Stimulated activated CD4-positive, alpha-beta T cell treated with anti-CD3 and anti-CD28 coated beads, Interleukin-4, amount 100 ng/mL, for 4 hours (primary cell): ENCODE data around the gene RAP2A.

Experiments
- DNase-seq, 2 experiments: peaks; one replicate each; pipeline ENCODE4 v3.0.0-alpha.2; 2020

The RAP2A gene

DNA sequence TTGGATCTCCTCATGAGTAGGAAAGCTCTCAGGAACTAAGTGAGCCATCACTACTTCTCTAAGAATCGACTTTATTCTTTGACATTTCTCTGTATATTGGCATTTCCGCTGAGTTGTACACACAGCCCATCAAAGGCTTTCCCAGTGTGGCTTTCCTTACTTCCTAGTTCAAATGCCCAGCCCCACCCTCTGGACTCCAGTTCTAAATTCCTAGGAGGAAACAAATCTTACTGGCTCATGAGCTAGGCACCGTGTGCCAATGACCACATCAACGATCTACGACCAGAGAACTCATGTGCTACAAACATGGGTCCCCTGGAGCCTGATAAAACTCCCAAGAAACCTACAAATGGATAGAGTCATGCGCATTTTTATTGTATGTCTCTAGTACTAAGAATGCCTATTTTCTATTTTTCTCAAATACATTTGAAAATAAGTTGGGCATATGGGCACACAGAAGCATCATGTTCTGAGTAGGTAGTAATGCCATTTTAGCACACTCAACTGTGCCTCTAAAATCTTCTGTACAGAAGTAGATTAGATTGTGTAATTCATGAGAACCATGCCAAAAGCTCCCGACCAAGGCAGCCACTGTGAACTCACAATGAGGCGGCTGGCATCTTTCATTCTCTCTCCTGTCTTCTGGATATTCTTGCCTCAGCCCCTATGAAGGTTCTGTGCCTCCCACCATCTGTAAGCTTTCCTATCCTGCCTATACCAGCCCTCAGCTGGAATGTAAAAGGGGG, 10.5 kb upstream of the RAP2A start:
- no peak for DNase-seq

DNA sequence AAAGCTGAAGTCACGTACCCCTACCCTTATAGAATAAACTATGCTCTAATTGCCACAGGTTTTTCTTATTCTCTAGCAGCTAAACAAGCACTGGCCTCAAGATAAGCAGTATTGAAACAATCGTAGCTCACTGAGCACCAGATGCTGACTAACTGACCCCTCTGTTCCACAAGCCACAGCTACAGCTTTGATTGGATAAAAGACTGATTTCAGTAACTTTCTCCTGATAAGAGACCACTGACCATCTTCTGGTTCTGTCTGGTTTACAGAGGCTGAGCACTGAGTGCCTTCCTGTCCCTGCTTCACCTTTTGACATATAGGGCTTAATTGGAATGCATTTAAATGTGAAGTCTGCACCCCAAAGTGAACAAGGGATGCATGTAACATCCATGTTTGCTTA, 8.4 kb upstream of the RAP2A start:
- DNase-seq = no peak

DNA sequence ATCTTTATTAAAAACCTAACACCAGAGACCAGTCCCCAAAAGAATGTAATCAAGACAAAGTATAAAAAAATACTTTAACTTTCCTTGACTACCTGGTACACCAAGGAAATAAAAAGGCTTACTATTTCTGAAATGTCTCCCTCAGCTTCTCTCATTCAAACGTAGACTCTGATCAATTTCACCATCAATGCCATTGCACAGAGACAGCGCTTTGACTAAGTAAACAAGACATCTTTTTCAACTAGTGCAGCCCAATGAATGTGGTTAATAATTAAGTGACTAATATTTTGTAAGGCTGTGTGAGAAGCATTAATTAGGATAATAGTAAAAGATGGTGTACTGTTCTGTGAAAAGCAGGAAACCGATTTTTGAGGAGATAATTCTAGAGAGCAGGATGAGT, 7.3 kb upstream of the RAP2A start:
- no peak for DNase-seq

DNA sequence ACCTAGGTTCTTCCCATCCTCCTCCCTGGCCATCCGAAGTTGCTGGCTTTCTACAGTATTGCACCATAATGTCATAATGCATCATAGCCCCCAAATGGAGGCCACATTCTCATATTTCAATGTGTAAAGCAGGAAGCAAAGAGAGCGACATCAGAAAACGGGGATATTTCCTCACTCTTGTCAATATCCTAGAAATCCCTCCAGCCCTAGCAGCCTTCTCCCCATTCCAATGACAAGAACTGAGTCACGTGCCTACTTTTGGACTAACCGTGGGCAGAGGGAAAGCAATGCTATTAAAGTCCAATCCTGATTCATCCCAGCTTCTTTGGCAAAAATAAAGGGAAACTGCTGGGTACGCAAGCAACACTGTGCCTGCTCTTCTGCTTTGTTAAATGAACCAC, 4.3 kb upstream of the RAP2A start:
- DNase-seq = no peak

DNA sequence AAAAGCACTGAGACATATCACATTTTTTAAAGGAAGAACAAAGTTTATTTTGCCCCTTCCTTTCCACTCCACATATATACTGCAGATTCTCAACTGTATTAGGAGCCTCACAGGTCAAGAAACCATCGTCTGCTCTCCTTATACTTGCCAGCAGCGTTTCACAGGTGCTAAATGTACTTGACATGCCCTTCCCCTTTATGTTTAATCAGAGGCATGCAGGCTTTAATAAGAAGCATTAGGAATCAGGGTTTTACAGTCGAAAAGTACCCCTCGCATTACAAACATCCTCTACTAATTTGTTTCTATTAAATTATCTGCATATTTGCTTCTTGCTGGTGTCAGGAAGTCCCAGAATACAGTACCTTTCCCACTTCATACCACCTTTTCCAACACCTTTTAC, 3.7 kb upstream of the RAP2A start:
- DNase-seq = no peak

DNA sequence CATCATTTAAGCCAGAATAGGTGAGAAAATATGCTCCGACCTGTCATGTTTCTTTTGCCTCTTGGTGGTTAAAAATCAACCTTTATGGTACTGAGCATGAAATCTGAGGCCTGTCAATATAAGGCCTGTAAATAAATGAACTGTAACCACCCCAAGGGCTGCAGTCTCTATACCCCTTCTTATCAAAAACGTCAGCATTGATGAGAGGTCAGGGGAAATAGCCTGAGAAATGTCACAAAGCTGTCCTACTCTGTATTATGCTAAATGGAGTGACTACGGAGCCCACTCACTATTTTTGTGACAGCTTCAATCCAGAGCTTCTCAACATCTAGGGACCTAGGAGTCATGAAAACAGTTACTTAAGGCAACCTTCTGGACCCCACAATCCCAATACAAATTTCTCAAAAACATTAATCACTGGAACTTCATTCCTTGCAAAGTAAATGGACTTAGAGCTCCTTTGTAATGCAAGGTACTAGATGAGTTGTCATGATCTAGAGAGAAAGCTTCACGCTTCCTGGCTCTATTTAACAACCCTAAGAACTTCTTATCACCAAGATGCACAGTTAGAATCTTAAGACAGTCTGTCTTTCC, 2.7 kb upstream of the RAP2A start:
- DNase-seq = no peak

DNA sequence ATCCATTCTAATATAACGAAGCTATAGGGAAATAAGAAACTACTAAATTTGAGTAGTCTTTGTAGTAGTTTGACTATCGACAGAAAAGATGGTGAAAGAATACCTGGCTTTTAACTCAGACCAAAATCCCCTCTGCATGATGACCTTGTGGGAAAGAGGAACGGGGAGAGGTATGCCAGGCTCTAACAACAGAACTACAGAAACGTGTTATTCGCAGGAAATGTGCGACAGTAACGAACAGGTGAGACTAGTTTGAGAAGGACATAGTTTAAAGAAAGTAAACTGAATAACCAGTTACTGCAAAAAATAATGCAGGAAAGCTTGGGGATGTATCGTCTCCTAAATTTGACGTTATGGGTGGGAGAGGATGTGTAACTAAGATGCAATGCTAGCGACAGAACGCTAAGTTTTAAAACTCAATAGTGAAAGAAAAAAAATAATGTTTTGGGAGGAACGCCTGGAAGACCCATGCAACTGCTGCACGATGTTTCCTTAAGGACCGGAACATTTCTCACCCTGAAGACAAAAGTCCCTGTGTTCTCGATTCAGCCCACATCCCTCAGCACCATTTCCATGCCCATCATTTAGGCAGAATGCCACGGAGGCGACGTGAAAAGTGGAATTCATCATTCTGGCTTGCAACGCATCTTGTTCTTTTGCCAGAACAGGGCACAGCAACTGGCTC, 1.6 kb upstream of the RAP2A start:
- DNase-seq = no peak

DNA sequence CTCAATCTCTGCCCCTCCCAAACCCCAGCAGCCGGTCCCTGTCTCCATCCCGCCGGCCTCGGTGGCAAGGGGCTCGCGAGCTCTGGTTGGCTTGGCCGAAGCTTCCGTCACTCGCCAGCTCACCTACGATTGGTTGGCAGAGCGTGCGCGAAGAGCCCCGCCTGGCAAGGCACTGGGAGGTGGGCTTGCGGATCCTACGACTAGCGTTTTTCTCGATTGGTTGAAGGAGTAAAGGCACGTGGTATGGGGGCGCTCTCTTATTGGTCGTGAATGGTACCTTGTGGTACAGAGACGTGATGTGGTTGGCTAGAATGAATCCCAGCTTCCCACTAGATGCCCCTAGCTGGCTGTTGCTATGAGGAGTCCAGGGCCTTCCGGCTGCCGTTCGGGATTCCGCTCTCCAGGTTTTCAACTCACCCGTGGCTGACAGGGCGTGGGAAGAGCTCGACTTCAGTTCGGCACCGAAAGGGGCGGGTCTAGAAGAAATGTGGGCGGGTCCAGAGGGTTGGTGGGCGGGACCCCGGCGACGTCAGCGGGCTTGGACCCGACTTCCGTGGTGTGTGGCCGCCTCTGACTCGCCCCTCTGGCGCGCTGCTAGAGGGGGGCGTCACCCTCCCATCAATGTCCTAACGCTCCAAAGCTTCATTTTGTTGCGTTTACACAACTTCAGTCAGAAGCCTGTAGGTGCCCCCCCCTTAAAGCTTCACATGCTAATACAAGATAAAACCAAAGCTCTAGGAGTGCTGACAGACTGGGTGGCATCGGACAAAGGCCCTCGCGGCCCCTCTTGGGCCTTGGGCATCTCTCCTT, 847 bp upstream of the RAP2A start:
- DNase-seq = peak; percentile 95 to 98

DNA sequence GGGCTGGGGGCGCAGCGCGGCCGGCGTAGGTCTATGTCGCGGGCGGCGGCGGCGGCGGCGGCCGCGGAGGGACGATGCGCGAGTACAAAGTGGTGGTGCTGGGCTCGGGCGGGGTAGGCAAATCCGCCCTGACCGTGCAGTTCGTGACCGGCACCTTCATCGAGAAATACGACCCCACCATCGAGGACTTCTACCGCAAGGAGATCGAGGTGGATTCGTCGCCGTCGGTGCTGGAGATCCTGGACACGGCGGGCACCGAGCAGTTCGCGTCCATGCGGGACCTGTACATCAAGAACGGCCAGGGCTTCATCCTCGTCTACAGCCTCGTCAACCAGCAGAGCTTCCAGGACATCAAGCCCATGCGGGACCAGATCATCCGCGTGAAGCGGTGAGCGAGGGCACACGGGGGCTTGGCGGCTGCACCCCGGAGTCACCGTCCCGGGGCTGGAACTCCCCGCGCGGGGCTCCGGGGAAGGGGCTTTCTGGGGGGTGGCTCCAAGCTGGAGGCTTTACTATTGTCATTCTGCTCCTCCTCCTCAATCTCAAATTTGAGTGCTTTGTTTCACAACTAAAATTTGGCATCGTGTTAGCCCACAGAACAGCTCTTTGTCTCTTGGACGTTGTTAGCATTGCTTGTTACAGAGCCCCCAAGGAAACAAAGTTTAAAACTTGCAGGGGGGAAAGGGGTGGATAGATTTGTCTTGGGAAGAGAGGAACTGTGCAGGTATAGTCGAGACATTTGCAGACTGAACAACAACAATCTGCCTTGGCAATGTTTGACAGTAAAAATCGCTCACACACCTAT, 630 bp downstream of the RAP2A start:
- peak; percentile 25 to 30 for DNase-seq

DNA sequence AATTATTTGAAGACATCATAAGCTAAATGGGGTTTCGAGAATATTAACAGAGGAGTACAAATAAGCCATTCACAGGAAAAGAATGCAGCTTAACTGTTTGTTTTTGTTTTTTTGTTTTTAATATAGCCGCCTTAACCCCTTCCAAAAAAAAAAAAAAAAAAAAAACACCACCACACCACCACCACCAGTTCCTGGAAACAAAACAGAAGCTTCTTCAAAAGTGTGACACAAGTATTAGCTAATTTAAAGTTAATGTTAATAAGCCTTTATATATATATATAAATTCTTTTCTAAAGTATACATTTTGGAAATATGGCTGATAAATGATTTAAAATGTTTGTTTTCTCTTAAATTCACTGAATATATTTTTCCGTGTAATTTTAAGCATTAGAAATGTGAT, 1.4 kb downstream of the RAP2A start:
- DNase-seq = no peak

DNA sequence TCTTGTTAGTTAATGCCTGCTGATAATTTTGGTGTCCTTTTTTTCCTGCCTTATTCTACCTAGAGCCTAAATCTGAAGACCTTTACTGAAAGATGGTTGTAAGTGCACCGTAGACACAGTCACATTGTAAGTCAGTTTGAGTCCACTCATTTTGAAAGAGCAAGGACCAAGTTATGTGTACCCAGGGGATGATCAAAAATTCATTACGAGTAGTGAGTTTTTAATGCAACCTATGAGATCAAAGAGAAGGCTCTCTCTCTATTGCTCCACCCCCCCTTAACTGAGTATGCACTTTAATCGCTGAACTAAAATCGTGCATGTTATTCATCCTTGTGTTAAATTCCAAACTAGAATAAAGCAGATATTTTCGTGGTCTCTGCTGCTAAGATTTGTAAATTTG, 1.8 kb downstream of the RAP2A start:
- no peak for DNase-seq

DNA sequence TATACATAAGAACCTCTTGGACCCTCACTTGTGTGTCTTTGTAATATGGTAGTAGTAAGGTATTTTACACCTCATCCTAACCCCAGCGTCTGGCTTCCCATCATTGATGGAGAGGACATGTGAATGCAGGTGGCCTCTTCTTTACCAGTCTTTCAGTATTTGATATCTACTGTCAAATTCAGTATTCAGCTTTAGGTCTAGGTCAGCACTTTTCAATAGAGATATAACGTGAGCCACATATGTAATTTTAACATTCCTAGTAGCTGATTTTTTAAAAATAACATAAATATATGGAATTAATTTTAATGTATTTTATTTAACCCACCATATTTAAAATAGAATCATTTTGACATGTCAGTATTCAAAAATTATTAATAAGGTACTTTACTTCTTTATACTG, 2.9 kb downstream of the RAP2A start:
- no peak for DNase-seq

DNA sequence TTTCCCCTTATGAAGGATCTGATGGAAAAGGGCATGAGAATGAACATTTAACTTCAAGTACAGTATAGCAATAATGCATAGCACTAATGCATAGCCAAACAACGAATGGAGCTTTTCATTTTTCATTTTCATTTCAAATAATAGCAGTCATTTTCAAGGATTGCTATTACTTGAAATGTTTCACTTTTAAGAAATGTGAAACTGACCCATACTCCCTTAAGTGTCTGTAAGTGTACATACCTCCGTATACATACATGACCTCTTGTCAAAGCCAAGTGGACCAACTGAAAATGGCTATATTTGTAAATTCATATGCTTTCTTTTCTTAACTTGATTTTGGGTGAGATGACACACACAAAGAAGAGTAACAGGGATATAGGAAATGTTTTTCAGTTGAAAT, 3.8 kb downstream of the RAP2A start:
- DNase-seq = no peak

DNA sequence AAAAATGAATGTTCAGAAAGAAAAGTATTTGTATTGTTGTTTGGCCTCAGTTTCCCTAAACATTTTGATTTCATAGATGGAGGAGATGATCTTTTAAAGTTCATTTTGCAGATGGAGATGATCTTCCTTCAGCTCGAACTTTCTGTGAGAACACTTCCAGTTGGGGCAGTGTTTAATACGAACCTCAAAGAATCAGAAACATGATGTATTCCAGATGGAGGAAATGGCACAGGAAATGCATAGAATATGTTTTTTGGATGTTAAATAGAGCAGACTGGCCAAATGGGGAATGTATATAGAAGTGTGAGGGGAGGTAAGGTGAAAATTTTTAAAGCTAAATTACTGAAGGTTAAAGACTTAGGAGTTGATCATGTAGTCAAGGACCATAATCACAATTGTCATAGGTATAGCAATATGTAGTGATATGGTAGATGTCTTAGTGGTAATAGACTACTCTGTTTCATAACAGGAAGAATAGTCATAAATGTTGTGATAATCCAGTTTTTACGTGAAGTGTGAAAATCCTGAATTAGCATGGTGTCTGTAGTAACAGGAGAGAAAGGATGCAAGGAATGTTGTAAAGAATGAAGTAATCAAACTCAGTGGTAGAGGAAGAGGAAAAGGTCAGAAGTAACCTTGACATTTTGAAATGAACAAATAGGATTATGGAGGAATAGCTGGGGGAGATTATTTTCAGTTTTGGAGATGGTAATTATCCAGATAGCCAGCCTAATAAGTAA, 5.1 kb downstream of the RAP2A start:
- DNase-seq = no peak

DNA sequence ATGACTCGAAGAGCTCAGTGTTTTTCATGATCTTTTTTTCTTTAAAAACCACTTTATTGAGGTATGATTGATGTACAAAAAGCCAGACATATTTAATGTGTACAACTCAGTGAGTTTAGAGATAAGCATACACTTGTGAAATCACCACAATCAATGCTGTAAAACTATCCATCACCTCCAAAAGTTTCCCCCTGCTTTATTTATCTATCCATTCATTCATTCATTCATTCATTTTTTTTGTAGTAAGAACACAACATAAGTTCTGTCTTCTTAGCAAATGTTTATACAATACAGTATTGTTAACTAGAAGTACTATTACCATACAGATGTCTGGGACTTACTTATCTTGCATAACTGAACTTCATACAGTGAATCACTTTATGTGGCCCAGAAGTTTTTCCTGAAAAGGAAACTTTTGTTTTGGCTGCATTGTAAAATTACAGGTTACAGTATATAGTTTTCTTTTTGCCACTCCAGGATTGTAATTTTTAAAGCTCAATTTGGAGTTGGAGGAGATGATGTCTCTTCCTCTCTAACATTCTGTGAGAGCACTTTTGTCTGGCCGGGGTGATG, 6.7 kb downstream of the RAP2A start:
- DNase-seq = no peak

DNA sequence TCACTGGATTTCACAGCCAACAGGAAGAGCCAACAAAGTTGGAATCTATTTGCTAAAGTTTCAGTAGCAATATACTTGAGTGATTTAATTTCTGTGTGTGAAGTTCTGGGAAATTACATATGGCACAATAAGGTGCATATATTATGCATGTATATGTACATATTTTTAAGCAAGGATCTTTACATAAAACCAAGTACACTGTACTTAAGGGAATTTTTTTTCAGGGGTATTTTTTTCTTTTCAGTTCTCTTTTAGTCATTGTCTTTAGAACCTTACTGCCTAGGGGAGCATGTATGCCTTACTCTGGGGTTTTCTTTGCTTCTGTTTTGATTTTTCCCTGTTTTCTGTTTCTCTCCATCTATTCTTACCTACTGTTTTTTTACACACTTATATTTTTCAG, 7.4 kb downstream of the RAP2A start:
- DNase-seq = no peak

DNA sequence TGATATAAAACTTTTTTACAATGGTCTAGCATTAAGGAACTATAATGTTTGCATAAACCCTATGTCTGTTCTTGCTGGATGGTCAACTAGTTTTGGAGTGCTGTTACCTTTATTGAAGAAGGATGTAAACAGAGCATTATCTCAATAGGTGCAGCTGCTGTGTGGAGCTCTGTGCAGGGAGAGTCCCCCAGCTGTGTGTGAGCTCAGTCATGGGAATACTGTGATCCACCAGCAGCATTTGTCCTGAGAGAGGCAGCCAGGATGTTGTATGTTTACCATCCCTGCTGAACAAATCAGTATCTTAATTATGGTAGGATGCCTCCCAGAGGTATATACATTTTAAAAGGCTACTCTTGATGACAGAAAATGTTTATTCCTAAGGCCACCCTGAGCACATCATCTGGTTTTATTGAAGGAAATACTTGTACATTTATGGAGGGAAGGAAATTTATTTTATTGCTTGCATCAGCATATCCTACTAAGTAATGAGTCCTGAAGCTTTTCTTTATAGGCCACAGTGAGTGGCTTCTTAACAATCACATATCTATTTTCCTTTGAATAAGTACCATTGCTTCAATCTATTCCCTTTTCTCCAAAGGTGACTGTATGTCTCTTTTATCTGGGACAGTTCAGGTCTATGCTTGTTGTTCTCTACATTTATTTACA, 11.7 kb downstream of the RAP2A start:
- DNase-seq = no peak

DNA sequence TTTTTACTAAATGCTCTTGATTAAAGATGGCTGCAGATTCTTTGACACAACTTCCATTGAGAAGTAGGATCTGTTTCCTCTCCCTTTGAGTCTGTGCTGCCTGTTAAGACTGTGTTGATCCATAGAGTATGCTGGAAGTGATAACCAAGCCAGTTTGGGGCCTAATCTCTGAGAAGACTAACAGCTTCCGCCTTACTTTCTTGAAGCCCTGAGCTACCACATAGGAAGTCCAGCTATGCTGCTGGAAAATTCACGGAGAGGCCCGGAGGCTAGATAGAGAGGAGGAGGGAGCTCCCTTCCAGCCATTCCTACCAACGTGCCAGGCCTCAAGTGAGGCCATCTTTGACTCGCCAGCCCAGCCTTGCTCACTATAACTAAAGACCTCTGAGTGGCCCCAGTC, 12.5 kb downstream of the RAP2A start:
- no peak for DNase-seq

DNA sequence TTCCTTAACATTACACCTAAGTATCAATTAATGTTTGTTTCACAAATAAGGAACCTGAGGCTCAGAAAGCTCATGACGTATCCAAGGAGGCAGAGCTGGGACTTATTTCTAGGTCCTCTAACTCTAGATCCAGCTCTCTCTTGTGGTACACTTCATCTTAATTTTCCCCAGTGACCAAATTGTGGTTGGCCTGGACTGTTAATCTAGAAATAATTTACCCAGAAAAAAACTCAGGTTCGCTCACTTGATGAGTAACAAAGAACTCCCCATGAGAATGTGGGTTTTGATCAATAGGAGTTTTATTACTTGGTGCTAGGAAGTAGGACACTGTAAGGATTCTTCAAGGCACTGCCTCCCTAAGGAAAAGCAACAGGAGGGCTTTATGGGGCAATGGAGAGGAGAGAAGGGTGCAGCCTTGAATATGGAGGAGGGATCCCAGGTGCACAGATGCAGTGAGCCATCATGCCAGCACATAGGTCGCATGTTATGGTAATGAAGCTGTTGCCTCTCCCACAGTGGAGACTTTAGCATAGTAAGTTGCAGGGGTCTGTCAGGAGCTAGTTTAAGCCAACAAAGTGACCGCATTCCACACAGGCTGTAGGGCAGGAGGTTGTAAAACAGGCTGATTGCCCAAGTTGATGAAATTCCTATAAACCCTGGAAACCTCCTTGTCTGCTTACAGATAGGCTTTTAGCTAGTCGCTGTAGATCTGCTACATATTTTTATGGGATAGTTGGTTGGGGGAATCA, 14.7 kb downstream of the RAP2A start:
- DNase-seq = no peak

DNA sequence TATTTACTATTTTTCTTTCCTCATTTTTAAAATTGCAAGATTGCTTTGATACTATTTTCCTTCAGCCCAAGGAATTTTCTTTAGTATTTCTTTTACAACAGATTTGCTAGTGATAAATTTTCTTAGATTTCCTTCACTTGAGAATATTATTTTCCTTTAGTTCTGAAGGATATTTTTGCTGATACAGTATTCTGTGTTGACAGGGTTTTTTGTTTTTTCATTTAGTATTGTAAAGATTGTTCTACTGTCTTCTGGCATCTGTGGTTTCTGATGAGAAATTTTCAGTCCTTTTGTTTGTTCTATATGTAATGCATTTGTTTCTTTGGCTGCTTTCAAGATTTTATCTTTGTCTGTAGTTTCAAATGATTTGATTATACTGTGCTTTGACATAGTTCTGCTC, 20.7 kb downstream of the RAP2A start:
- DNase-seq = no peak
